HEK293T (cell line): ENCODE data around the gene CTIF.

Experiments
- CTCF ChIA-PET: fragments of 350-600 bp; formaldehyde crosslinking; extraction: SDS; loops from one replicate; lab custom pipeline; 2021; ENCODE audit warnings: antibody characterized with exemption, inconsistent platforms; lab: Yijun Ruan, JAX
- POLR2A ChIA-PET: fragments of 350-600 bp; formaldehyde crosslinking; extraction: SDS; loops from one replicate; lab custom pipeline; 2020; ENCODE audit warnings: antibody characterized with exemption, inconsistent platforms; lab: Yijun Ruan, JAX
- DNase-seq: peaks from one replicate; pipeline ENCODE4 v3.0.0; 2012; ENCODE audit warnings: mixed read lengths; ENCODE audit errors: extremely low spot score
- ARNT ChIP-seq: fragments of 450-650 bp; IDR thresholded peaks from 2 replicates; pipeline ENCODE4 v1.6.1; 2017; ENCODE audit warnings: mild to moderate bottlenecking
- BHLHE40 ChIP-seq: fragments of 450-650 bp; IDR thresholded peaks from 2 replicates; pipeline ENCODE4 v1.6.1; 2016; ENCODE audit warnings: mild to moderate bottlenecking, moderate library complexity, borderline replicate concordance
- CTBP1 ChIP-seq: fragments of 450-650 bp; IDR thresholded peaks from 2 replicates; pipeline ENCODE4 v1.6.1; 2016; ENCODE audit warnings: borderline replicate concordance
- ELF4 ChIP-seq: fragments of 450-650 bp; IDR thresholded peaks from 2 replicates; pipeline ENCODE4 v1.6.1; 2017; ENCODE audit warnings: antibody characterized with exemption
- FOXA1 ChIP-seq: fragments of 450-650 bp; IDR thresholded peaks from 2 replicates; pipeline ENCODE4 v1.6.1; 2016; ENCODE audit warnings: mild to moderate bottlenecking
- FOXK2 ChIP-seq: fragments of 450-650 bp; IDR thresholded peaks from 2 replicates; pipeline ENCODE4 v1.6.1; 2016; ENCODE audit warnings: mild to moderate bottlenecking
- FOXM1 ChIP-seq: fragments of 450-650 bp; IDR thresholded peaks from 2 replicates; pipeline ENCODE4 v1.6.1; 2017; ENCODE audit warnings: mild to moderate bottlenecking, borderline replicate concordance
- HDGF ChIP-seq: fragments of 450-650 bp; IDR thresholded peaks from 2 replicates; pipeline ENCODE4 v1.6.1; 2017; ENCODE audit warnings: antibody characterized with exemption, borderline replicate concordance
- L3MBTL2 ChIP-seq: fragments of 450-650 bp; conservative IDR thresholded peaks from 2 replicates; pipeline ENCODE4 v1.6.1; 2016; ENCODE audit warnings: mild to moderate bottlenecking
- LEF1 ChIP-seq: fragments of 450-650 bp; IDR thresholded peaks from 2 replicates; pipeline ENCODE4 v1.6.1; 2017; ENCODE audit warnings: mild to moderate bottlenecking, borderline replicate concordance
- NFRKB ChIP-seq: fragments of 450-650 bp; IDR thresholded peaks from 2 replicates; pipeline ENCODE4 v1.6.1; 2016; ENCODE audit warnings: mild to moderate bottlenecking, moderate library complexity
- SP1 ChIP-seq: fragments of 450-650 bp; IDR thresholded peaks from 2 replicates; pipeline ENCODE4 v1.6.1; 2017
- SUZ12 ChIP-seq: fragments of 450-650 bp; IDR thresholded peaks from 2 replicates; pipeline ENCODE4 v1.6.1; 2016; ENCODE audit warnings: mild to moderate bottlenecking
- TARDBP ChIP-seq: fragments of 450-650 bp; IDR thresholded peaks from 2 replicates; pipeline ENCODE4 v1.6.1; 2016
- ZNF384 ChIP-seq: fragments of 450-650 bp; IDR thresholded peaks from 2 replicates; pipeline ENCODE4 v1.6.1; 2016
- TF ChIP-seq, protein P1 (sequence below): fragments of 450-650 bp; IDR thresholded peaks from 2 replicates; pipeline ENCODE4 v1.6.1; 2016

Gene CTIF

DNA sequence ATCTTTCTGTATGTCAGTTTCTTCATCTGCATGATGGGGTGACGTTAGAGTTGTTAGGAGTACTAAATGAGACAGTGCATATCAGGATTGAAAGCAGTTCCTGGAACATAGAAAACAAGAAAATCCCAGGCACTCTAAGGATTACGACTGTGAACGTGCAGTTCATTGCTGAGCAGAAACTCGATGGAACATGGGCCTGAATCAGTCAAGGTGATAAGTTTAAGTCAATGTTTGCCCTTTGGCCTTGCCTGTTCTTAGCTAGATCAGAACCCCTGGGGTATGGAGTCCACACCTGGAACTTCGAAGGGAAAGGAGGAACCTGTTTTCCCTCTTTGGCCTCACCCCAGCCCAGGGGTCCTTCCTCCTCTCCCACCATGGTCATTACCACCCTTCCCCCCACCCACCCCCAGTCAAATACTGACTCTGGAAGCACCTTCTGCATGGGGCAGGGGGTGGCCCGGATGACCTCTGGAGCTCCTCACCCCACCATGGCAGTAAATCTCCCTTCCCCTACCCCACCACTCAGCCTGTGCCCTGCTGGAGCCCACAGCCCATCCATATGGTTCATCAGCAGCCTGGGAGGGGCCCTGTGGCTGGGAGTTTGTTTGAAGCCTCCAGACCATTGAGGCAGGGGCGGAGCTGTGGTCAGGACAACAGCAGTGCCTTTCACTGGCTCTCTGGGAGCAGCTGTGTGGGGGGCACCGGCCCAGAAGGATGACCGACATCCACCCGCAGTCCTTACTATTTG, 247.8 kb downstream of the CTIF start:
- ChIA-PET CTCF (no interaction called here), POLR2A (no interaction called here)
- TF ChIP-seq ARNT (no peak), L3MBTL2 (no peak), ELF4 (no peak), TARDBP (no peak), SUZ12 (no peak), FOXM1 (no peak), ZNF384 (no peak)
- TF ChIP-seq, protein P1, sequence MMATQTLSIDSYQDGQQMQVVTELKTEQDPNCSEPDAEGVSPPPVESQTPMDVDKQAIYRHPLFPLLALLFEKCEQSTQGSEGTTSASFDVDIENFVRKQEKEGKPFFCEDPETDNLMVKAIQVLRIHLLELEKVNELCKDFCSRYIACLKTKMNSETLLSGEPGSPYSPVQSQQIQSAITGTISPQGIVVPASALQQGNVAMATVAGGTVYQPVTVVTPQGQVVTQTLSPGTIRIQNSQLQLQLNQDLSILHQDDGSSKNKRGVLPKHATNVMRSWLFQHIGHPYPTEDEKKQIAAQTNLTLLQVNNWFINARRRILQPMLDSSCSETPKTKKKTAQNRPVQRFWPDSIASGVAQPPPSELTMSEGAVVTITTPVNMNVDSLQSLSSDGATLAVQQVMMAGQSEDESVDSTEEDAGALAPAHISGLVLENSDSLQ = no peak
- no peak for DNase-seq

DNA sequence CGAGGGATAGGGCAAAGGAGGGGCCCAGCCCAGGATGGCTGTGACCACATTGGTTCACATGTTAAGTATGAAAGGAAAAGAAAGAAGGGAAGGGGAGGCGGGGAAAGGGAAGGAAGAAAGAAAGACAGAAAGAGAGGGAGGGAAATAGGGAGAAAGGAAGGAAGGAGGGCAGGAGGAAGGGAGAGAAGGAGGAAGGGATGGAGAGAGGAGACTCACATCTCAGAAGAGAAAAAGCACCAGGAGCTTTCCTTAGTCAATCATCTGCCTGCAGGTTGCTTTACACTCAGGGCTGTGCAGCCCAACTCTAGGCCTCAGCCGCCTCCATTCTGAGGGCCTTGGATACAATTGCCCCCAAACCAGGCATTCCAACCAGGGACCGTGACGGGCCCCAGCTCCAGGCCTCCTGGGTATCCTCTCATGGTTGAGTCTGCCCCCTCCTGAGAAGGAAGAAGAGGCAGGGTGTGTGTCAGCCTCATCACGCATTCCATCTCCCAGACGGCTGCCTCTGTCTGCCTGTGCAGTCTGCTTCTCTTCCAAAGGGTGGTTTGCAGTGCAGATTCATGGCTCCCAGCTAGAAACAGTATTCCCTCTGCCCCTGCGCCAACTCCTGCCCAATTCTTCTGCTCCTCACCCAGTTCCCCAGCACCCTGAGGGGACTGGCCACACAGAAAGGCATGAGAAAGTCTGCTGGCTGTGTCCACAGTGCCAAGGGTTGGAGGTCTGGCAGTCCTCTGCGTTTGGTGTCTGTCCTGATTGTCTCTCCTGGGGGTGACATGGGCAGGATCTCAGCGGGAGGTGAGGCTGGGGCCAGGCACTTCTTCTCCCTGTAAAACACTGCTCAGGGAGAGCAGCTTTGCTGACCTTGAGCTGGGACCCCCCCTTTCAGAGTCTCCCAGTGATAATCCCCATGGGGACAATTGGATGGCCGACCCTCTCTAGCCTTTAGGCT, 248.6 kb downstream of the CTIF start:
- DNase-seq = no peak
- TF ChIP-seq, protein P1 = no peak
- TF ChIP-seq FOXA1 = no peak
- ChIA-PET POLR2A (no interaction called here), CTCF (no interaction called here)

DNA sequence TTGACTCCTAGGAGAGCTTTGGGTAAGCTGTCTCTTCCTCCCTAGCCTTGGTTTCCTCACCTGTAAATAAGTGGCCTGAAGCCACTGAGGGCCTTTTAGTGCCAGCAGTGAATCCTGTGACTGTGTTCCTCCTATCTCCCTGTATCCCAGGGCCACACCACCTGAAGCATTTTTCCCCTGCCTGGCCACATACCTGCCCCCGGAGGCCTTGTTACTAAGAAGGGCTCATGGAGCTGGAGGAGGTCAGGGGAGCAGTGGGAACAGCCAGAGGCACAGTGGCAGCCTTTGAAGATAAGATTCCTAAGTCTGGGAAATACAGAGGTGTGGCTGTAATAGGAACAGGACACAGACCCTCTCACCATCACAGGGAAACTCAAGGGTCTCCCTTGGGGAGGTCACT, 249.5 kb downstream of the CTIF start:
- ChIA-PET POLR2A (no interaction called here), CTCF (no interaction called here)
- DNase-seq = no peak
- TF ChIP-seq CTBP1 (no peak), TARDBP (no peak), FOXM1 (no peak), SUZ12 (no peak), ELF4 (no peak), L3MBTL2 (no peak), ZNF384 (no peak), ARNT (no peak), NFRKB (no peak)

DNA sequence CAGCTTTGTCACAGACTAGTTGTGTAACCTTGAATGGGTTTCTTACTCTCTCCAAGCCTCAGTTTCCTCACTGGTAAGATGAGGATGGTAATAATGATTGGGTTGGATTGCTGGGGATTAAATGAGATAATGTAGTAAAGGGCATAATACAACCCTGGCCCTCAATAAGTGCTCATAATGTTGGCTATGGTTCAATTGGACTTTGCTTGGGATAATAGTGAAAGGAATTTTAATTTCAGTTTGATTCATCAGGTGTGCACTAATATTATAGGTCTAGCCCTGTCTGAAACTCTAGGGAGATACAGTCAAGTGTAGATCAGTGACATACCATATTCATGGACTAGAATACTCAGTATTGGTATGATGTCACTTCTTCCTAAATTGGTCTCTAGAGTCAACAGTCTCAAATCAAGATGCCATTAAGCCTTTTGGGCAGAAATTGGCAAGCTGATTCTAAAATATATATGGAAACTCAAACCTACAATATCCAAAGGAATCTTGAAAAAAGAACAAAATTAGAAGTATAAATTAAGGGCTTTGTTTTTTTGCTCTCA, 250.5 kb downstream of the CTIF start:
- ChIA-PET CTCF (no interaction called here), POLR2A (no interaction called here)
- TF ChIP-seq NFRKB (no peak), ZNF384 (no peak), FOXK2 (no peak), HDGF (no peak)
- no peak for DNase-seq

DNA sequence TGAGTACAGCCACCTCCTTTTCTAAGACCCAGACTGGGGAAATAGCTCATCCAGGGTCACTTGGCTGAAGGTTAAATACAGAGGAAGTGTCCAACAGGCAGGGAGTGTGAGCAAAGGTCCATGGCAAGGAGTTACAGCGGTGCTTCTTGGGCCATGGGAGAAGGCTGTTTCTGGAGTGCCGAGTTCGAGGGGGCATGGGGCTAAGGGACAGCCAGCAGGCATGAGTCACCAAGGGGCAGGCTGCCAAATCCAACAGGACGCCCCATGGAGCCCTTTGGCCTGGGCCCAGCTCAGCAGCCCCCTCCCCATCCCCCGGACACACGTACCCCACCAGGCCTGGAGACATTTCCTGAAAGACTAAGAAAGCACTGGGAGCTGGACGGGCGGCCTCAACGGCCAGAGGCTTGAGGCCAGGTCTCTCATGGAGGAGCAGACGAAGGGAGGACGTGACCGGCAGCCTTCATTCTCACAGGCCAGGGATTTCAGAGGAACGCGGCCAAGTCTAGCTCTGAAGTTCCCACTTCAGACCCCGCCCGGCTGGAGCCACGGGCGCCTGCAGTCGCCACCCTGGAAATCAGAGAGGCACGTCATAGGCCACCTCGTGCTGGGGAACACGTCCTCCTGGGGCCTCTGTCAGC, 251.5 kb downstream of the CTIF start:
- DNase-seq = no peak
- CTCF ChIA-PET = no interaction called here
- TF ChIP-seq FOXA1 (no peak), TARDBP (no peak), LEF1 (no peak), NFRKB (no peak), SP1 (no peak), ZNF384 (no peak), L3MBTL2 (no peak), BHLHE40 (no peak), HDGF (no peak), FOXM1 (no peak), CTBP1 (no peak), ARNT (no peak), SUZ12 (no peak), FOXK2 (no peak), ELF4 (no peak)
- TF ChIP-seq, protein P1 = no peak
- POLR2A ChIA-PET = no interaction called here
